Measurements from ENCODE around the gene CHST8.

The CHST8 gene

DNA sequence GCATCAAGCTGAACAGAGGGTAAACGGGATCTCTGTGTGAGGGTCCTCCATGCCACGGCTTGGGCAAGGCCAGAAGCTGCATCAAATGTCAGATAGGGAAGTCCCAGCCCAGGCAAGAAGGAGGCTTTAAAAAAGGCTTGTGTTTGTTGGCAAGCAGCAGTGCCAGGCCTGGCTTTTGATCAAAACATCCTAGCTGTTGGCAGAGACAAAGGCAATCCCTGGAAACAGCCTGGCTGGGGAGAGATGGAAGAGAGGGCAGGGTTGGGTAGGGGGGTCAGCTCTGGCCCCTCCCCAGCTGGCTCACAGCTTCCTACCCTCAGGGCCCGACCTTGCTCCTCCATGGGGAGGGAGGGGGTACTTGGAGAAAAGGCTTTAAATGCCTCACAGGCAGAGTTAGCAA is 113.2 kb downstream of the CHST8 start:
- H2AFZ ChIP-seq (ENCODE audit: low read length) = no peak overlapping the region
- DNase-seq = no peak
- H3K27me3 ChIP-seq (replicated peaks; ENCODE audit: insufficient read depth, low read length) = peaks cover 22% of the 10 kb centered on the region
- no peak overlapping the region for H3K9ac ChIP-seq (ENCODE audit: low read length)
- no peaks in the 10 kb centered on the region for H3K79me2 ChIP-seq (ENCODE audit: low read length)
- H3K9me2 ChIP-seq (replicated peaks; ENCODE audit: insufficient read depth, low read length) = no peaks in the 10 kb centered on the region
- H3K4me1 ChIP-seq (ENCODE audit: low read length) = no peaks in the 10 kb centered on the region
- no peaks in the 10 kb centered on the region for H3F3A ChIP-seq (ENCODE audit: insufficient read depth, low read length)
- H3K36me3 ChIP-seq (replicated peaks; ENCODE audit: insufficient read depth, low read length) = no peaks in the 10 kb centered on the region
- no peaks in the 10 kb centered on the region for H3K9me3 ChIP-seq (replicated peaks; ENCODE audit: insufficient read depth, low read length)
- no peak overlapping the region for H3K4me2 ChIP-seq (ENCODE audit: low read depth, low read length)
- no peaks in the 10 kb centered on the region for H4K20me1 ChIP-seq (ENCODE audit: insufficient read depth, low read length)
- TF ChIP-seq EZH2phosphoT487 (IDR thresholded peaks at IDR 0.05; ENCODE audit: low read length) (no peak), EZH2 (optimal IDR thresholded peaks at IDR 0.05; ENCODE audit: low read depth, low read length) (no peak), CTCF (IDR thresholded peaks at IDR 0.05; ENCODE audit: low read length) (no peak)
- H3K27ac ChIP-seq (ENCODE audit: low read length) = no peak overlapping the region
- H3K4me3 ChIP-seq (ENCODE audit: low read length) = no peak overlapping the region

DNA sequence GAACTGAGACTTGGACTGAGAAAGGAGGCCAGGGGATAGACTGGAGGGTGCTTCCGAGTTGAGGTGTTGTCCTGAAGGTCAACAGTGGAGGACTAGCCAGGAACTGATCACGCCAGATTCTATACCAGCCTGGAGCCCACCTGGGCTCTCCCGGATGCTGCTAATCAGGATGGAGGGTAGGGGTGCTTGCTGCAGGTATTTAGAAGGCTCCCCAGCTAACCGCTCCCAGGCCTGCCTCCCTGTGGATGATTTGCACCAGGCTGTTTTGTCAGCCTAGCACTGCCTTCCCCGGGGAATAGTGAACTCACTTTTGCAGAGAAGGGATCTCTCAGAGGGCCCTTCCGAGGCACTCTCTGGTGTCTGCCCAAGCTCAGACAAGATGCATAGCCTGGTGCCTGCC is 114.4 kb downstream of the CHST8 start:
- no peak overlapping the region for H3K4me3 ChIP-seq (ENCODE audit: low read length)
- H3K4me1 ChIP-seq (ENCODE audit: low read length) = no peaks in the 10 kb centered on the region
- H3K36me3 ChIP-seq (replicated peaks; ENCODE audit: insufficient read depth, low read length) = no peaks in the 10 kb centered on the region
- no peak overlapping the region for H3K4me2 ChIP-seq (ENCODE audit: low read depth, low read length)
- H3K9me2 ChIP-seq (replicated peaks; ENCODE audit: insufficient read depth, low read length) = no peaks in the 10 kb centered on the region
- peaks cover 18% of the 10 kb centered on the region for H3K27me3 ChIP-seq (replicated peaks; ENCODE audit: insufficient read depth, low read length)
- H3K79me2 ChIP-seq (ENCODE audit: low read length) = no peaks in the 10 kb centered on the region
- no peaks in the 10 kb centered on the region for H3K9me3 ChIP-seq (replicated peaks; ENCODE audit: insufficient read depth, low read length)
- H4K20me1 ChIP-seq (ENCODE audit: insufficient read depth, low read length) = no peaks in the 10 kb centered on the region
- no peak for DNase-seq
- no peak for TF ChIP-seq EZH2 (optimal IDR thresholded peaks at IDR 0.05; ENCODE audit: low read depth, low read length)
- TF ChIP-seq EZH2phosphoT487 (IDR thresholded peaks at IDR 0.05; ENCODE audit: low read length) = no peak
- TF ChIP-seq CTCF (IDR thresholded peaks at IDR 0.05; ENCODE audit: low read length) = no peak
- H3K9ac ChIP-seq (ENCODE audit: low read length) = no peak overlapping the region
- no peaks in the 10 kb centered on the region for H3F3A ChIP-seq (ENCODE audit: insufficient read depth, low read length)
- no peak overlapping the region for H2AFZ ChIP-seq (ENCODE audit: low read length)
- no peak overlapping the region for H3K27ac ChIP-seq (ENCODE audit: low read length)

DNA sequence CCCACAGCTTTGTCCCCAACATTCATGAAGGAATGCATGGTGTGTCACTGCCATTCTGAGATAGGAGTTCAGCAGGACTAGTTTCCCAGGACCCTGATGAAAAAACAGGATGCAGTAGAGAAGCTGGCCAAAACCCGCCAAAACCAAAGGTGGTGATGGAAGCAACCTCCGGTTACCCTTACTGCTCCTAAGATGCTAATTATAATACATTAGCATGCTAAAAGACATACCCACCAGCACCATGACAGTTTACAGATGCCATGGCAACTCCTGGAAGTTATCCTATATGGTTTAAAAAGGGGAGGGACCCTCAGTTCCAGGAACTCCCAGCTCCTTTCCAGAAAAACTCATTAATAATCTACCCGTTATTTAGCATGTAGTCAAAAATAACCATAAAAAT is 115.0 kb downstream of the CHST8 start:
- no peak overlapping the region for H3K4me2 ChIP-seq (ENCODE audit: low read depth, low read length)
- no peak for DNase-seq
- H3K27ac ChIP-seq (ENCODE audit: low read length) = no peak overlapping the region
- H3K36me3 ChIP-seq (replicated peaks; ENCODE audit: insufficient read depth, low read length) = no peaks in the 10 kb centered on the region
- H3K9me2 ChIP-seq (replicated peaks; ENCODE audit: insufficient read depth, low read length) = no peaks in the 10 kb centered on the region
- no peak overlapping the region for H3K9ac ChIP-seq (ENCODE audit: low read length)
- no peaks in the 10 kb centered on the region for H3K79me2 ChIP-seq (ENCODE audit: low read length)
- H3K4me3 ChIP-seq (ENCODE audit: low read length) = no peak overlapping the region
- H3K27me3 ChIP-seq (replicated peaks; ENCODE audit: insufficient read depth, low read length) = peaks cover 18% of the 10 kb centered on the region
- H2AFZ ChIP-seq (ENCODE audit: low read length) = no peak overlapping the region
- H3K4me1 ChIP-seq (ENCODE audit: low read length) = no peaks in the 10 kb centered on the region
- H3F3A ChIP-seq (ENCODE audit: insufficient read depth, low read length) = no peaks in the 10 kb centered on the region
- H3K9me3 ChIP-seq (replicated peaks; ENCODE audit: insufficient read depth, low read length) = no peaks in the 10 kb centered on the region
- H4K20me1 ChIP-seq (ENCODE audit: insufficient read depth, low read length) = no peaks in the 10 kb centered on the region
- TF ChIP-seq EZH2 (optimal IDR thresholded peaks at IDR 0.05; ENCODE audit: low read depth, low read length) (no peak), EZH2phosphoT487 (IDR thresholded peaks at IDR 0.05; ENCODE audit: low read length) (no peak), CTCF (IDR thresholded peaks at IDR 0.05; ENCODE audit: low read length) (no peak)
